Ammon's horn (tissue), 1 donor: ENCODE data around the gene PMEPA1.

Experiments used
- DNase-seq: peaks from one replicate; pipeline ENCODE4 v3.0.0-alpha.2; 2016; ENCODE audit warnings: low spot score

The PMEPA1 gene

GRCh38 chr20:57605878-57606277 is 103.9 kb downstream of the PMEPA1 start:
- no peak for DNase-seq

GRCh38 chr20:57605045-57605444 is 104.8 kb downstream of the PMEPA1 start:
- DNase-seq, result no peak

- no peak for DNase-seq
Observed at GRCh38 chr20:57603120-57603519, 106.7 kb downstream of the PMEPA1 start.

GRCh38 chr20:57601737-57602136 is 108.1 kb downstream of the PMEPA1 start:
- no peak for DNase-seq

- no peak for DNase-seq
Observed at GRCh38 chr20:57601211-57601570, 108.6 kb downstream of the PMEPA1 start.

GRCh38 chr20:57600320-57601210 is 109.2 kb downstream of the PMEPA1 start:
- DNase-seq, result no peak

- no peak for DNase-seq
Observed at GRCh38 chr20:57598491-57598890, 111.3 kb downstream of the PMEPA1 start.
